ENCODE measurements around the gene TIGD3. TPM values are rescaled to one million over a fixed set of nuclear protein-coding genes. Genes with fewer than 3 reads are reported as not detected.
A peak's percentile ranks its signal among the peaks of the same experiment; 100 is the strongest.

Gene TIGD3
- total RNA-seq, 1 donor from 2014 or later: 1.2 TPM

- peaks cover 33% of the 10 kb centered on the region for H3K4me1 Mint-ChIP-seq
- intact Hi-C loops (cut with micrococcal nuclease): no loop called here
- H3K36me3 Mint-ChIP-seq (ENCODE audit: low read depth): peaks cover 53% of the 10 kb centered on the region
- H3K4me3 Mint-ChIP-seq: no peak overlapping the region
- H3K27ac Mint-ChIP-seq: no peak overlapping the region
- no peak for DNase-seq
- H3K27me3 Mint-ChIP-seq: no peaks in the 10 kb centered on the region
- no peaks in the 10 kb centered on the region for H3K9me3 Mint-ChIP-seq
These were observed 15.9 kb upstream of the TIGD3 start for GRCh38 chr11:65338676-65339075.

- H3K27me3 Mint-ChIP-seq: no peaks in the 10 kb centered on the region
- DNase-seq: no peak
- H3K36me3 Mint-ChIP-seq (ENCODE audit: low read depth): peaks cover 59% of the 10 kb centered on the region
- no peak overlapping the region for H3K27ac Mint-ChIP-seq
- no peak overlapping the region for H3K4me3 Mint-ChIP-seq
- H3K4me1 Mint-ChIP-seq: peaks cover 25% of the 10 kb centered on the region
- intact Hi-C loops (cut with micrococcal nuclease): no loop called here
- no peaks in the 10 kb centered on the region for H3K9me3 Mint-ChIP-seq
These were observed 14.3 kb upstream of the TIGD3 start for GRCh38 chr11:65340226-65340625.

GRCh38 chr11:65341856-65342255 lies 12.7 kb upstream of the TIGD3 start:
- H3K4me3 Mint-ChIP-seq: no peak overlapping the region
- H3K27me3 Mint-ChIP-seq: no peaks in the 10 kb centered on the region
- H3K4me1 Mint-ChIP-seq: peaks cover 23% of the 10 kb centered on the region
- no peak overlapping the region for H3K27ac Mint-ChIP-seq
- intact Hi-C loops (cut with micrococcal nuclease): no loop called here
- no peak for DNase-seq
- H3K9me3 Mint-ChIP-seq: no peaks in the 10 kb centered on the region
- peaks cover 67% of the 10 kb centered on the region for H3K36me3 Mint-ChIP-seq (ENCODE audit: low read depth)

- Mint-ChIP-seq H3K9me3 (no peaks in the 10 kb centered on the region), H3K27ac (no peak overlapping the region), H3K36me3 (ENCODE audit: low read depth) (peaks cover 30% of the 10 kb centered on the region), H3K4me3 (no peak overlapping the region), H3K27me3 (peaks cover 2% of the 10 kb centered on the region), H3K4me1 (peaks cover 13% of the 10 kb centered on the region)
- intact Hi-C loops (cut with micrococcal nuclease): no loop called here
- DNase-seq: no peak
These were observed 3.0 kb upstream of the TIGD3 start for GRCh38 chr11:65351511-65351910.

GRCh38 chr11:65352783-65353182 lies 1.8 kb upstream of the TIGD3 start:
- Mint-ChIP-seq H3K27ac (no peak overlapping the region), H3K4me3 (no peak overlapping the region), H3K4me1 (peaks cover 11% of the 10 kb centered on the region), H3K36me3 (ENCODE audit: low read depth) (peaks cover 26% of the 10 kb centered on the region), H3K9me3 (no peaks in the 10 kb centered on the region), H3K27me3 (peaks cover 4% of the 10 kb centered on the region)
- intact Hi-C loops (cut with micrococcal nuclease): no loop called here
- DNase-seq: no peak

GRCh38 chr11:65353376-65353775 lies 1.2 kb upstream of the TIGD3 start:
- Mint-ChIP-seq H3K9me3 (no peaks in the 10 kb centered on the region), H3K36me3 (ENCODE audit: low read depth) (peaks cover 21% of the 10 kb centered on the region), H3K27me3 (peaks cover 6% of the 10 kb centered on the region), H3K4me3 (peak overlapping the region; percentile 42), H3K27ac (no peak overlapping the region), H3K4me1 (peaks cover 11% of the 10 kb centered on the region)
- DNase-seq: no peak
- intact Hi-C loops (cut with micrococcal nuclease): no loop called here

- H3K4me1 Mint-ChIP-seq: peaks cover 11% of the 10 kb centered on the region
- H3K36me3 Mint-ChIP-seq (ENCODE audit: low read depth): peaks cover 16% of the 10 kb centered on the region
- intact Hi-C loops (cut with micrococcal nuclease): loop anchor here (1.0 kb wide), 1 partner anchor 21 kb away; the partner anchor contains the start of gene DPF2
- H3K9me3 Mint-ChIP-seq: no peaks in the 10 kb centered on the region
- peak overlapping the region; percentile 42 for H3K4me3 Mint-ChIP-seq
- peaks cover 6% of the 10 kb centered on the region for H3K27me3 Mint-ChIP-seq
- H3K27ac Mint-ChIP-seq: no peak overlapping the region
- no peak for DNase-seq
These were observed 669 bp upstream of the TIGD3 start for GRCh38 chr11:65353900-65354264.

- peak overlapping the region; percentile 85 for H3K27ac Mint-ChIP-seq
- H3K4me3 Mint-ChIP-seq: peak overlapping the region; percentile 93
- no peaks in the 10 kb centered on the region for H3K9me3 Mint-ChIP-seq
- H3K36me3 Mint-ChIP-seq (ENCODE audit: low read depth): peaks cover 9% of the 10 kb centered on the region
- intact Hi-C loops (cut with micrococcal nuclease): no loop called here
- H3K27me3 Mint-ChIP-seq: peaks cover 9% of the 10 kb centered on the region
- H3K4me1 Mint-ChIP-seq: peaks cover 11% of the 10 kb centered on the region
- DNase-seq: peak; percentile 84
These were observed 643 bp downstream of the TIGD3 start for GRCh38 chr11:65355013-65355775.

- Mint-ChIP-seq H3K9me3 (no peaks in the 10 kb centered on the region), H3K4me3 (peak overlapping the region; percentile 93)
- intact Hi-C loops (cut with micrococcal nuclease): no loop called here
These were observed 1.3 kb downstream of the TIGD3 start for GRCh38 chr11:65355776-65356393.

GRCh38 chr11:65356394-65356972 lies 1.9 kb downstream of the TIGD3 start:
- H3K27ac Mint-ChIP-seq: no peak overlapping the region
- H3K4me1 Mint-ChIP-seq: peaks cover 11% of the 10 kb centered on the region
- DNase-seq: no peak
- H3K36me3 Mint-ChIP-seq (ENCODE audit: low read depth): peaks cover 9% of the 10 kb centered on the region
- H3K4me3 Mint-ChIP-seq: no peak overlapping the region
- H3K9me3 Mint-ChIP-seq: no peaks in the 10 kb centered on the region
- intact Hi-C loops (cut with micrococcal nuclease): no loop called here
- H3K27me3 Mint-ChIP-seq: peaks cover 9% of the 10 kb centered on the region

More at GRCh38 chr11:65355776-65356393, 1.3 kb downstream of the TIGD3 start:
- peaks cover 9% of the 10 kb centered on the region for H3K27me3 Mint-ChIP-seq
- peaks cover 11% of the 10 kb centered on the region for H3K4me1 Mint-ChIP-seq
- H3K27ac Mint-ChIP-seq: peak overlapping the region; percentile 85
- H3K36me3 Mint-ChIP-seq (ENCODE audit: low read depth): peaks cover 9% of the 10 kb centered on the region
- no peak for DNase-seq

GRCh38 chr11:65357856-65358356 lies 3.4 kb downstream of the TIGD3 start:
- intact Hi-C loops (cut with micrococcal nuclease): no loop called here
- no peaks in the 10 kb centered on the region for H3K36me3 Mint-ChIP-seq (ENCODE audit: low read depth)
- H3K4me3 Mint-ChIP-seq: no peak overlapping the region
- H3K27ac Mint-ChIP-seq: no peak overlapping the region
- peaks cover 9% of the 10 kb centered on the region for H3K27me3 Mint-ChIP-seq
- H3K9me3 Mint-ChIP-seq: no peaks in the 10 kb centered on the region
- DNase-seq: no peak
- H3K4me1 Mint-ChIP-seq: peaks cover 11% of the 10 kb centered on the region

GRCh38 chr11:65362320-65362931 lies 7.9 kb downstream of the TIGD3 start:
- no peak for DNase-seq
- Mint-ChIP-seq H3K27ac (no peak overlapping the region), H3K9me3 (no peaks in the 10 kb centered on the region), H3K4me1 (peaks cover 4% of the 10 kb centered on the region), H3K36me3 (ENCODE audit: low read depth) (no peaks in the 10 kb centered on the region), H3K27me3 (peaks cover 7% of the 10 kb centered on the region), H3K4me3 (no peak overlapping the region)
- intact Hi-C loops (cut with micrococcal nuclease): no loop called here

- H3K36me3 Mint-ChIP-seq (ENCODE audit: low read depth): no peaks in the 10 kb centered on the region
- DNase-seq: no peak
- intact Hi-C loops (cut with micrococcal nuclease): no loop called here
- no peak overlapping the region for H3K27ac Mint-ChIP-seq
- peaks cover 4% of the 10 kb centered on the region for H3K4me1 Mint-ChIP-seq
- H3K27me3 Mint-ChIP-seq: peaks cover 3% of the 10 kb centered on the region
- no peak overlapping the region for H3K4me3 Mint-ChIP-seq
- no peaks in the 10 kb centered on the region for H3K9me3 Mint-ChIP-seq
These were observed 8.4 kb downstream of the TIGD3 start for GRCh38 chr11:65362966-65363365.

- Mint-ChIP-seq H3K4me1 (peaks cover 4% of the 10 kb centered on the region), H3K36me3 (ENCODE audit: low read depth) (no peaks in the 10 kb centered on the region), H3K27me3 (peaks cover 3% of the 10 kb centered on the region), H3K27ac (no peak overlapping the region), H3K9me3 (no peaks in the 10 kb centered on the region), H3K4me3 (no peak overlapping the region)
- DNase-seq: no peak
- intact Hi-C loops (cut with micrococcal nuclease): no loop called here
These were observed 9.2 kb downstream of the TIGD3 start for GRCh38 chr11:65363770-65364169.

Measured in activated CD4-positive, alpha-beta T cell treated with anti-CD3 and anti-CD28 coated beads, Interleukin-2, amount 10 ng/mL, durations not matched to agents 24 days and 14 days (primary cell).